Measurements from ENCODE around the gene SSRP1.
A peak's percentile ranks its signal among the peaks of the same experiment; 100 is the strongest.

The SSRP1 gene

DNA sequence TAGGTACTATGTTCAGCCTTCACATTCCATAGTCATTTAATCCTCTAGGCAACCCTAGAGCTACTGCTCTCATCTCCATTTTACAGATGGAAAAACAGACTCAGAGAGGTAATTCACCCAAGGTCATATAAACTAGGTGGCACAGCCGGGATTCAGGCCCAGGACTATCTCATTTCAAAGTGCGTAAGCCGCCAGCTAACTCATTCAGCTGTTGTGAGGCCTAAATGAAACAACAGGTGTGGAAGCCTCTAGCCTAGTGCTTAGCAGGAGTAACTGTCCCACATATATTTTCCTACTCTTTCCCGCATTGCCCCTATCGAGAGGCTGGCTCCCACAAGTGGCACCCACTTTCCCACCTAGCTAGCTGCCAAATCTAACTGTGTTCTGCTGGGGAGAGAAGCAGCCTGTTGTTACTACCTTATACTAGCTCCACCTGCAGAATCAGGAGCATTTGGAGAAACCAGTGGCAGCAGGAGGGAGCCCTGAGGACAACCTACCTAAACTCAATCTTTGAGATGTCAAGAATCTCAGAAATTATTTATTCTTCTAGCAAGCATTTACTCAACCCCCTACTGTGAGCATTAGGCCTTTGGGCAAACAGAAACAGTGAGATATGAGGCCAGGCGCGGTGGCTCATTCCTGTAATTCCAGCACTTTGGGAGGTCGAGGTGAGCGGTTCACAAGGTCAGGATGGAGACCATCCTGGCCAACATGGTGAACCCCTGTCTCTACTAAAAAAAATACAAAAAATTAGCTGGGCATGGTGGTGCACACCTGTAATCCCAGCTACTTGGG, 24.4 kb upstream of the SSRP1 start:
- DNase-seq (ENCODE audit: low read depth in 2 of 2): no peak

GRCh38 chr11:57359396-57359795, 23.7 kb upstream of the SSRP1 start:
- DNase-seq (ENCODE audit: low read depth in 2 of 2): no peak

GRCh38 chr11:57358991-57359390, 23.3 kb upstream of the SSRP1 start:
- no peak for DNase-seq (ENCODE audit: low read depth in 2 of 2)

DNA sequence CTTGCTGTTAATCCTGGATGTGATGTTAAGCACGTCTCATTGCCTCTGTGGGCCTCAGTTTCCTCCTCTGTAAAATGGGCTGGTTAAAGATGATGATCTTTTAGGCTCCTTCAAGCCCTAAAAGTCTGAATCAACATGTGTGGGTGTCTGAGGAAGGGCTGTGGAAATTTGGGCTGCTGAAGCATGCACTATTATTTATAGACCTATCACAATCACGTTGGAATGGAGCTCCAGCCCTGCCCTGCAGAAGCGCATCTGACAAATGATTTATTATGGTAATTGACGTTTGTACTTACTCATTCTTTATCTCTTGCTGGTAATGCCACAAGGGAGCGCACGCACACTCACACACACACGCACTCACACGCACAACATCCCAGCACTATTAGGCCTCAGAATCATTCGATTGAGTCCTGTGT, 22.9 kb upstream of the SSRP1 start:
- no peak for DNase-seq (ENCODE audit: low read depth in 2 of 2)

DNA sequence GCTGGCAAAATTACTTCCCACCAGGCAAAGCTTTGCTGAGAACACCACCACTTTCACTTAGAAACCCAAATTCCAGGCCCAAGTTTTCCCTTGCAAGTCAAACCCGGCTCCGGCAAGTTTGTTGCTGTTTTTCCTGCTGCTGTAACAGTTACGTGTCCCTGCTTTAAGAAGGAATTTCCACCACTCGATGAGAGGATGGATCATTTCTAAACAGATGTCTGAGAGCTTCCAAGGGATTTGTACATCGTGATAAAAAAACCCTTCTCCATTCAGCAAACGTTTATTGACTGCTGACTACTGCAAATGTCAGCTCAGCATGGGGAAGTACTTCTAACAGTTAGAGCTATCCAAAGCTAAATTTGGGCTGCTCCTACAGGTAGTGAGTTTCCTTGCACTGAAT, 22.2 kb upstream of the SSRP1 start:
- DNase-seq (ENCODE audit: low read depth in 2 of 2): no peak

DNA sequence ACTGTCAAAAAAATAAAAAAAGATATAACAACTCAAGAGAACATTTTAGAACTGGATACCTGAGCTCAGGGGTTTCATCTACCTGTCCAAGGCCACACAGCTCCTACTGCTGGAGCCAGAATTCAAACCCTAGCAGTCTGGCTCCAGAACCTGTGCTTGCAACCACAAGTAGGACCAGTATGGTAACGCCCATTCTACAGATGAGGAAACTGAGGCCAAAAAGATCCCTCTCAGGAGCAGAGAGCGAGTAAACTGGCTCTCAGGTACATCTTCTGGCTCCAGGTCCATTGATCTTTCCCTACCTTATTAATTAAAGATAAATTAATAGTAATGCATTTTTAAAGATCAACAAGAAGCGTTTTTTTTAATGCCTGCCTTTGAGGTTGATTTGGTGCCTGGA, 21.6 kb upstream of the SSRP1 start:
- DNase-seq (ENCODE audit: low read depth in 2 of 2): no peak

GRCh38 chr11:57356268-57356667, 20.6 kb upstream of the SSRP1 start:
- no peak for DNase-seq (ENCODE audit: low read depth in 2 of 2)

- no peak for DNase-seq (ENCODE audit: low read depth in 2 of 2)
Measured at GRCh38 chr11:57354699-57355098, 19.0 kb upstream of the SSRP1 start.

GRCh38 chr11:57353852-57354251, 18.2 kb upstream of the SSRP1 start:
- no peak for DNase-seq (ENCODE audit: low read depth in 2 of 2)

DNA sequence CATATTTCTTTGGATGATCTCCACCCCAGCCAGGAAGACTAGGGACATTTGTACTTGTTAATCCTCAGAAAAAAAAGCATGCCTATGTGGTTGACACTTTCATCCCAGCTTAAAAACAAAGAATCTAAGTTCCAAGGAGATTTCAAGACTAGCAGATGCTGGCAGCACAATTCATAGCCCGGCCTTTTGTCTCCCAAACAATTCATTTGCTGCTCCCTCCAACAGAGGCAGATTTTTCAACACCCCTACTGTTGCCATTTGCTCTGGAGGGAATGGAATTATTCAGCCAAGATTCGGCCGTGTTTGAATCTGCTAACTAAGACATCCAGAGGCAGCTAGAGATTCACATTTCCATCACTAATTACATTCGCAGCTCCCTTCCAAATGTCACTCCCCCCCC, 17.8 kb upstream of the SSRP1 start:
- DNase-seq (ENCODE audit: low read depth in 2 of 2): no peak

DNA sequence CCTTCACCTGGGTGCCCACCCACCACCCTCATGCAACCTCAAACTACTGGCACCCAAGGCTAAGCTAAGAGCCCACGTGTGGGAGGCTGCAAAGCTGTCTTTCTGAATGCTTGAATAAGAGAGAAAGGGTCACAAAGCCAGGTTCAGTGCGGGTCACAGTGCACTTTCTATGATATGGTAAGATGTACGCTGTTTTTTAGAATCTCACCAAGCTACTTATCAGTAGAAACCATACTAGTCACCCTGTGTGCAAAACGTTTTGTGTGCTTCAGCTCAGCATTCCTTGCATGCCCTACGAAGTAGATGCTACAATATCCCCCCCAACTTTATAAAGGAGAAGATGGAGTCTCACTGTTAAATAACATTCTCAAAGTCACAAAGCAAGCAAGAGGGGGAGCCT, 17.3 kb upstream of the SSRP1 start:
- no peak for DNase-seq (ENCODE audit: low read depth in 2 of 2)

DNA sequence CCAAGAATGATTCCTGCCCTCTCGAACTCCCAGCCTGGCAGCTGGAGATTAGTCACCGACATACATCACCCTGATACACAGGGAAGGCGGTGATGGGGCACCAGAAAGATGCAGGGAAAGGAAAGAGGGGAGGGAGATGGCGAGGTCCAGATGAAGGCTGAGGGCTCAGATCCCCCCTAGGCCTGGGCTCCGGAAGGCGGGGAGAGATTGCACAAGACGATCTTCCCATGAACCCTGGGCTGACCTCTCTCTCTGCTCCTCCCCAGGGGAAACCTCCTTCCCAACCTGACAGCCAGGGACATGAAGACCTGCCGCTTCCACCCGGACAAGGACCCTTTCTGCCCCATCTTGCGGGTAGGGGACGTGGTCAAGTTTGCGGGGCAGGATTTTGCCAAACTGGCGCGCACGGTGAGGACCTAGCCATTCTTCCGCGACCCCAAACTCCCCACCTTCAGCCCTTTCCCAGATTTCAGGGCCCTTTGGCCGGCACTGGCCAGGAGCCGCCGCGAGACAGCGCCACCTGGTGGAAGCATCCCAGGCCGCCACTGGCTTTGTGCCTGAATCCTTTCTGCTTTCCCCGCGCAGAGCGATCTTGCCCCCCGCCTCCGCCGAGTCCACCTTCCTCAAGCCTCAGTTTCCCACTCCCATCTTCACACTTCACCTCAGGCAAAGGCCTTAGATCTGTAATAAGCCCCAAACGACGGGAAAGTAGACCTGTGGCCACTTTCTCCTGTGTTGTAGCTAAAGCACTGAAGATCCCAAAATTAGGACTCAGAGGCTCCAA, 14.0 kb upstream of the SSRP1 start:
- DNase-seq (ENCODE audit: low read depth in 2 of 2): no peak

- no peak for DNase-seq (ENCODE audit: low read depth in 2 of 2)
Measured at GRCh38 chr11:57348636-57349313, 13.1 kb upstream of the SSRP1 start.

DNA sequence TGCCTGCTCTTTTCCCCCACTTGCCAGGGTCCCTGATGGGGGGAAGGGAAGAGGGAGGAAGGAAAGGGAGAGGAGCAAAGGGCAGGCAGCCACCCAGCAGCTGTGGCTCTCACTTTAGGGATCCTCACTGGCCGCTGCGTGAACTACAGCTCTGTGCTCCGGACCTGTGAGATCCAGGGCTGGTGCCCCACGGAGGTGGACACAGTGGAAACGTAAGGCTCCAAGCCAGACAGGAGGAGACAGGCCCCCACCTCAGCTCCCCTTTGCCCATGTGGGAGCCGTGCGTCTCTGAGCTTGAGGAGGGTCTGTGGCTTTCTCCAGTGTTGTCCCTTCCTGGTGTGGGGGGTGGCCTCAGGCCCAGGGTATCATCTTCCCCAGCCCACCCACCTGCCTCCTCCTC, 12.4 kb upstream of the SSRP1 start:
- no peak for DNase-seq (ENCODE audit: low read depth in 2 of 2)

- DNase-seq (ENCODE audit: low read depth in 2 of 2): no peak
Measured at GRCh38 chr11:57347336-57347735, 11.6 kb upstream of the SSRP1 start.

GRCh38 chr11:57345555-57346211, 10.0 kb upstream of the SSRP1 start:
- DNase-seq (ENCODE audit: low read depth in 2 of 2): peak; percentile 36 to 40

DNA sequence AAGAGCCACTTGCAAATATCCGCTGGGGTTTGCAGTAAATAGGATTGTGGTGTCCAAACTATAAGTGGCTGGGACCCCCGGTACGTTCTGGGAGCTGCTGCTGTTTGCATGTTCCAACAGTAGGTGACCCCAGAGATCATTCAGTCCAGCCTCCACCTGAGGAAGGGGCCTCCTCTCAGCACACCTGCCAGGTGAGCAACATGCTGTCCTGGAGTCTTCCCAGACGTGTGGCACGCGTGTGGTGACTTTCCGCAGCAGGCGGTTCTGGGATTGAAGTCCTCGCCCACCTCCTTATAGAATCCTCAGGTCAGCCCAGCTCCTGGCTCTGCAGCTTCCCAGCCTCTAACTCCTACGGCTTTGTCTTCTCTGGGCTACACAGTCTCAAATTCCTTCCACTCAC, 9.1 kb upstream of the SSRP1 start:
- no peak for DNase-seq (ENCODE audit: low read depth in 2 of 2)

- DNase-seq (ENCODE audit: low read depth in 2 of 2): no peak
Measured at GRCh38 chr11:57343825-57344224, 8.1 kb upstream of the SSRP1 start.

GRCh38 chr11:57342702-57343101, 7.0 kb upstream of the SSRP1 start:
- no peak for DNase-seq (ENCODE audit: low read depth in 2 of 2)

DNA sequence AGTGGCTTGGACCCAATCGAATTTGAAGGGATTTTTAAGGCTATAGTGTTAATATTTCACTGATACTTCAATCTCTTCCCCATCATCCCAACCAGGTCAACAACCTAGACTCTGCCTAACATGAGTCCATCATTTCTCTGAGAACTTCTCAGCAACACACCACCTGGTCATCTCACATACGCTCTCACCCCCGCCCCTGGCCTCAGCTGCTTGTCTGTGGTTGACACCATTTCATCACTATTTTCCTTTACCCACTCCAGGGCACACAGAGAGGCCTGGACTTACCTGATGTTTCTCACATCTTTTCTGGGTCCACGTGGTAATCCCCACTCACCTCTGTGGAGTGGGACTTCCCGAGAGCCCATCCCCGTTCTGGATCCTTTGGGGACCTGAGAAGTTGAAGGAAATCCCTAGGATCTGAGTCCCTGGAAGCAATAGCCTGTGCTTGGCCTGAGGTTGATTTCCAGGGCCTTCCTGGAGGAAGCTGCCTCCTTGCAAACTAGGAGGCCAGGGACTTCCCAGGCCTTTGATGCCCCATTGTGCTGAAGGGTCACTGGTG, 5.6 kb upstream of the SSRP1 start:
- no peak for DNase-seq (ENCODE audit: low read depth in 2 of 2)

DNA sequence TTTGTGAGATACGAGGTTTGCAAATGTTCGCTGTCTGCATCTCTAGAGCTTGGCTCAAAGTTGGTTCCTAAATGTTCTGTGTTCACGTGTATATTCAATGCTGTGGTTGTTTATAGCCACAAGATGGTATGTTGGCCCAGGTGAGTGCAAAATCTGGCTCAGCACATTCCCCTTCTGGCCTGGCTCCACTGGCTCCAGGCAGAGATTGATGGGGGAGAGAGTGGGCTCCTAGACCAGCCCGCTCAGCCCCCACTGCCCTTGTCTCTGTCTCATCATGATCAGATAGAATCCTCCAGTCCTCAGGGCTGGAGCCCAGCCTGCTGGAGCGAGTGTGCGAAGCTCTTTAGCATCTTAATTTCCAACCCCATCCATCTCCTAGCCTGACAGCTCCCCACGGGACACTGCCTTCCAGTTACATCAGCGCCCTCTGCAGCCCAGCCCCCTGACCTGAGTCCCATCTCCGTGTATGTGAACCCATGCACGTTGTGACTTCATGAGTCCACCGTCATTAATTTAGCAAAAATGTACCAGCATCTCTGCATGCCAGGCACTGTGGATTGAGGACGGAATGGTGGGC, 4.4 kb upstream of the SSRP1 start:
- DNase-seq (ENCODE audit: low read depth in 2 of 2): peak in 1 of 2 experiments; percentile 15
